B cell (primary cell): ENCODE measurements around the gene COL17A1.

ENCODE experiments used
- CTCF ChIP-seq: fragments of 200-600 bp; IDR thresholded peaks from one replicate; pipeline ENCODE4 v1.8.0; 2022; ENCODE audit warnings: antibody characterized with exemption, mild to moderate bottlenecking
- EZH2 ChIP-seq: IDR thresholded peaks from 2 replicates; pipeline ENCODE4 v1.6.1; 2012; ENCODE audit warnings: borderline replicate concordance, low read depth, mild to moderate bottlenecking, moderate library complexity, low read length; ENCODE audit not compliant: insufficient read depth, poor library complexity, severe bottlenecking

DNA sequence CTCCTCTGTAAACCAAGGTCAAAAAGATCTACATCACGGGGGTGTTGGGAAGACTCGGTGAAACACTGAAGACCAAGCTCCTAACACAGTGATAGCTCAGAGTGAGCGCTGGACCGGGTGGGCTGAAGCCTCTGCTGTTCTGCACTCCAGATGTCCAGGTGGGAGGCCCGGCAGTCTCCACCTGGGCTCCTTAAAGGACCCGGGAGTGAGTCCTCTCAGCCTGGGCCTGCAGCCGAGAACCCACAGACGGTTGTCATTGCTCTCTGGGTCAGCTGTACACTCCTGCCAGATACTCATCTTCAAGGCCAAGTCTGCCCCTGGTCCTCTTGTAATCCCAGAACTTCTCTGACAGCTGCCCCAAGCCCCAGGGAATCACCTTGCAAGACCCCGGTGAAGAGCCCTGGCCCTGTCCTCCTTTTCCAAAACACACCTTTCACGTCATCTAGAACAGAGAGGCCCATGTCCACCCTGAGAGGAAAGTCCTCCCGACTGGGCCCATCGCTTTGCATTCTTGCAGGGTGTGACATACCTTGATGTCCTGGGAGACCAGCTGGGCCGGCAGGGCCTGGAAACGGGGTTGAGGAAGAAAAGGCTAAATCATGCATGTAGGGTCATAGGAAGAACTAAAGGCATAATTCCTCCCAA lies 43.7 kb downstream of the COL17A1 start:
- TF ChIP-seq CTCF (no peak), EZH2 (no peak)
